ENCODE measurements around the gene HTR7. TPM values are rescaled to one million over a fixed set of nuclear protein-coding genes. Genes with fewer than 3 reads are reported as not detected.

Gene HTR7
- total RNA-seq, 4 donors from 2014 or later = 0.55 to 1.3 TPM; not detected in 2

DNA sequence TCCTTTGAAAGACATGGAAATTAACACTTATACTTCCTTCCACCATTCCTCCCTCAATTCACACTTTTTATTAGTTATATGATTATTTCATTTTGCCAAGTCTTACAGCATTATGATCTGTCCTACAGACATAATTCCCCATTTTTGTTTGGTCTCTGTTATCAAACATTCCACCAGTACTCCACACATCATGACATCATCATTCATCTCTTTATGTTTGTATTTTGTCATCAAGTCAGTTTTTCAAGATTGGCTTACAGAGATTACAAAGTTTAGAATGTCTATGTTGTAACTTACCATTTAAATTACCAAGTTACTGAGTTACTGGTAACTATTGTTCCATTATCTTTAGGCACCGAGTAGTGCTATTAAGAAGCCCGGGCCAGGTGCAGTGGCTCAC is 150.2 kb downstream of the HTR7 start:
- Histone ChIP-seq H3K27ac (no peak overlapping the region), H3K4me3 (no peak overlapping the region), H3K9me3 (no peaks in the 10 kb centered on the region), H3K4me1 (no peaks in the 10 kb centered on the region), H3K36me3 (no peaks in the 10 kb centered on the region), H3K27me3 (no peaks in the 10 kb centered on the region)
- intact Hi-C loops (cut with DNase I; ENCODE audit: low total_unique reads) (no loop called here), in situ Hi-C loops (cut with MboI; ENCODE audit: low pct_ligation_motif_present in 1 of 4, low pct_unique_long_range_greater_than_20kb in 1 of 4, low sequenced_read_pairs in 3 of 4) (no loop called here)
- 67 to 80% methylated on average over 2 of the region's 2 CpGs for WGBS, 2 donors (ENCODE audit: low coverage in 1 of 2)
- TF ChIP-seq EP300 (IDR thresholded peaks at IDR 0.05; ENCODE audit: low read depth) = no peak
- no peak for TF ChIP-seq POLR2AphosphoS5 (IDR thresholded peaks at IDR 0.05)
- TF ChIP-seq CTCF (IDR thresholded peaks at IDR 0.05) = no peak
- no peak for DNase-seq

DNA sequence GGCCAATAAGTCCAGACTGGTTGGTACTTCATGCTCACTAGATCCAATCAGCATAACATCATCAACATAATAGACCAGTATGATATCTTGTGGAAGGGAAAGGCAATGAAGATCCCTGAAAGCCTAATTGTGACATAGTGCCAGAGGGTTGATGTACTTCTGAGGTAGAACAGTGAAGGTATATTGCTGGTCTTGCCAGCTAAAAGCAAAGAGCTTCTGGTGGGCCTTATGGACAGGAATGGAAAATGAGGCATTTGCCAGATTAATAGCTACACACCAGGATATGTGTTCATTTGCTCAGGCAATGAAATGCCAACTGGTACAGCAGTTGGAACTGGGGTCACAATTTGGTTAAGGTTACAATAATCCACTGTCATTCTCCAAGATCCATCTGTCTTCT is 156.4 kb downstream of the HTR7 start:
- Histone ChIP-seq H3K27ac (no peak overlapping the region), H3K4me1 (no peaks in the 10 kb centered on the region), H3K27me3 (no peaks in the 10 kb centered on the region), H3K4me3 (no peak overlapping the region), H3K9me3 (no peaks in the 10 kb centered on the region), H3K36me3 (no peaks in the 10 kb centered on the region)
- TF ChIP-seq EP300 (IDR thresholded peaks at IDR 0.05; ENCODE audit: low read depth) (no peak), POLR2A (IDR thresholded peaks at IDR 0.05) (no peak), CTCF (IDR thresholded peaks at IDR 0.05) (no peak), POLR2AphosphoS5 (IDR thresholded peaks at IDR 0.05) (no peak)
- intact Hi-C loops (cut with DNase I; ENCODE audit: low total_unique reads) = no loop called here
- DNase-seq = no peak
- in situ Hi-C loops (cut with MboI; ENCODE audit: low pct_ligation_motif_present in 1 of 4, low pct_unique_long_range_greater_than_20kb in 1 of 4, low sequenced_read_pairs in 3 of 4) = no loop called here

DNA sequence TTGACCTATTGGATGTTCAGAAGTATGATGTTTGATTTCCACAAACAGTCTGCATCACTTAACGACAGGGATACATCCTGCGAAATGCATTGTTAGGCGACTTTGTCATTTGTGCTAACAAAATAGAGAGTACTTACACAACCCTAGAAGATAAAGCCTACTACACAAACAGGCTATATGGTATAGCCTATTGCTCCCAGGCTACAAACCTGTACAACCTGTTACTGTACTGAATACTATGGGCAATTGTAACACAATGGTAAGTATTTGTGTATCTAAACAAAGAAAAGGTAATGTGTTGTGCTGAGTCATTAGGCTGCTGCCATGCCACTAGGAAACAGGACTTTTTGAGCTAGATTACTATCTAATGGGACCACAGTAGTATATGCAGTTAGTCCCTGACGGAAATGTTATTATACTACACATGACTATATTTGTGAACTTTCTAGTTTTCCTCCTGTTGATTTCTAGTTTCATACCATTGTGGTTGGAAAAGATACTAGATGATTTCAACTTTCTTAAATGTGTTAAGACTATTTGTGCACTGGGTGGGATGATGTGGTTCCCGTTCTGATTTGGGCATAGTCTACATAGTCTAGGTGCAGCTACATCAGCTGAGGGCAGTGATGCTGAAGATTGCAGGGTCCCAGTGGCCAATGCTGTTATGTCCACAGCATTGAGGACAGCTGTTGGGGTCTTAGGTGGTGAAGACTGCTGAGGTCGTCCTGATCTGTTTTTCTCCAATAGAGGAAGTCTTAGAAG is 161.7 kb downstream of the HTR7 start:
- TF ChIP-seq POLR2A (IDR thresholded peaks at IDR 0.05) (no peak), EP300 (IDR thresholded peaks at IDR 0.05; ENCODE audit: low read depth) (no peak), POLR2AphosphoS5 (IDR thresholded peaks at IDR 0.05) (no peak), CTCF (IDR thresholded peaks at IDR 0.05) (no peak)
- no peaks in the 10 kb centered on the region for H3K27me3 ChIP-seq
- H3K27ac ChIP-seq = no peak overlapping the region
- no peaks in the 10 kb centered on the region for H3K9me3 ChIP-seq
- 56 to 70% methylated on average over 5 to 6 of the region's 6 CpGs for WGBS, 2 donors (ENCODE audit: low coverage in 1 of 2)
- in situ Hi-C loops (cut with MboI; ENCODE audit: low pct_ligation_motif_present in 1 of 4, low pct_unique_long_range_greater_than_20kb in 1 of 4, low sequenced_read_pairs in 3 of 4) = no loop called here
- H3K36me3 ChIP-seq = no peaks in the 10 kb centered on the region
- no peak for DNase-seq
- no peaks in the 10 kb centered on the region for H3K4me1 ChIP-seq
- H3K4me3 ChIP-seq = no peak overlapping the region
- intact Hi-C loops (cut with DNase I; ENCODE audit: low total_unique reads) = no loop called here

Small RNA genes within 50 kb of the gene (small RNA-seq; reads per million reads assigned to genes)
- gene RF00019 = 0 reads per million in 4 donors

Other genes with a start within 250 kb of the HTR7 start
- gene RPP30, start 13.9 kb upstream of the HTR7 start, total RNA-seq = 10 to 100 TPM in 3 of 4 donors, 1 to 10 TPM in 1; 4.6 to 48.3 (median 18.7) TPM
- not detected for gene ANKRD1, start 63.0 kb upstream of the HTR7 start, total RNA-seq

All from transverse colon (tissue), 4 donors.